ENCODE measurements around the gene CYP4X1. TPM values are rescaled to one million over a fixed set of nuclear protein-coding genes. Genes with fewer than 3 reads are reported as not detected.
"Not testable (repeated sequence)": the region's sequence is repeated elsewhere in the genome, so short reads cannot be mapped to it uniquely, and the experiment has no call there.

CYP4X1 gene
- total and polyA plus RNA-seq, 9 of the 15 experiments (the other 6 are each of a cell fraction or from before 2014, with no cell fraction given), result 0.03 to 0.17 (median 0.06) TPM; not detected in 6

- in situ Hi-C loops (cut with MboI) (loop anchor here (10.0 kb wide), 1 partner anchor 217 kb away; no protein-coding TSS in a partner anchor), intact Hi-C loops (cut with micrococcal nuclease) (loop anchor here (10.0 kb wide), 1 partner anchor 347 kb away; no protein-coding TSS in a partner anchor)
- TF ChIP-seq CTCF (IDR thresholded peaks at IDR 0.05 in 2 of 3, conservative IDR thresholded peaks at IDR 0.05 in 1 of 3; ENCODE audit: insufficient read depth in 2 of 3, low read depth in 1 of 3, low read length in 3 of 3) (peak; percentile 29 to 53 (median 47); a peak in 4 of 6 replicates), BCOR (IDR thresholded peaks at IDR 0.05) (peak; percentile 96), RAD21 (CRISPR knock-in tag; conservative IDR thresholded peaks at IDR 0.05 in 1 of 2, IDR thresholded peaks at IDR 0.05 in 1 of 2) (peak; percentile 13 to 59; a peak in 2 of 4 replicates), KDM1A (IDR thresholded peaks at IDR 0.05) (peak in 1 of 2 experiments; percentile 69; a peak in 3 of 4 replicates), SMARCA5 (IDR thresholded peaks at IDR 0.05) (peak; percentile 79; the same call in 1 of the 2 replicates), RBM25 (IDR thresholded peaks at IDR 0.05; ENCODE audit: low read depth, low read length, severe bottlenecking) (peak; percentile 82), ESRRA (IDR thresholded peaks at IDR 0.05; ENCODE audit: borderline replicate concordance, low read depth) (0 out of 2 replicates have a peak, but pooled peaks have one; percentile 12)
- ATAC-seq, result peak; percentile 86
- H3K9ac ChIP-seq (ENCODE audit: insufficient read depth in 1 of 2, low read depth in 2 of 2, low read length in 2 of 2); H3K4me3 ChIP-seq; DNase-seq (ENCODE audit: extremely low read depth in 1 of 4, low spot score in 3 of 4); H3K36me3 ChIP-seq (ENCODE audit: control insufficient read depth, insufficient read depth, low read length); BruUV-seq (replicated peaks); H3K27ac ChIP-seq (ENCODE audit: extremely low read depth, low read depth, low read length); H3K27me3 ChIP-seq (ENCODE audit: control insufficient read depth in 2 of 2, insufficient read depth in 2 of 2, low read length in 2 of 2); H2AFZ ChIP-seq (ENCODE audit: low read depth, low read length); POLR2A ChIA-PET; H3K79me2 ChIP-seq (ENCODE audit: control insufficient read depth, insufficient read depth, low read length); H3K9me1 ChIP-seq (ENCODE audit: control insufficient read depth, insufficient read depth, low read length); H3K4me2 ChIP-seq (ENCODE audit: insufficient read depth, low read length); H3K9me3 ChIP-seq (replicated peaks; ENCODE audit: control insufficient read depth, insufficient read depth, low read depth, low read length); H3K4me1 ChIP-seq (replicated peaks in 1 of 2; ENCODE audit: control insufficient read depth in 2 of 2, insufficient read depth in 2 of 2, low read length in 2 of 2); H4K20me1 ChIP-seq (replicated peaks; ENCODE audit: control insufficient read depth, insufficient read depth, low read length): not testable (repeated sequence)
- 0% methylated on average over 3 of the region's 3 CpGs for WGBS (ENCODE audit: insufficient coverage, low coverage, missing lambda C conversion rate)
- peak; percentile 92 for FAIRE-seq
- CTCF ChIA-PET (ENCODE audit: low intra/inter-chr PET ratio), result interaction anchor here (0.6 kb wide), 1 partner anchor 686 kb away, joined by 3 read pairs; no protein-coding TSS in a partner anchor
Measured at GRCh38 chr1:47091476-47091875, 68.0 kb downstream of the CYP4X1 start.

Small RNA genes lying within 50 kb of the gene (small RNA-seq; reads per million reads assigned to genes)
- not detected for gene CYP4A27P
- not detected for gene CYP4A43P
- gene CYP4A44P, result not detected

Other genes starting within 250 kb of the CYP4X1 start
- gene CYP4B1, start 224.6 kb upstream of the CYP4X1 start, total RNA-seq (2014; rRNA removed), result not detected in 2 replicates
- gene CYP4B1, start 224.6 kb upstream of the CYP4X1 start, total RNA-seq (2014; rRNA removed; fragmentation: Illumina TruSeq; extraction: Trizol), result not detected in 2 replicates
- not detected in 2 replicates for gene CYP4B1, start 224.6 kb upstream of the CYP4X1 start, total RNA-seq (2015; rRNA removed; fragmentation: Illumina TruSeq; extraction: Trizol)
- gene CYP4B1, start 224.6 kb upstream of the CYP4X1 start, total RNA-seq (2021), result 0.56 and 0.69 TPM in 2 replicates
- gene CYP4B1, start 224.6 kb upstream of the CYP4X1 start, polyA plus RNA-seq (2011; rRNA removed), result not detected in 2 replicates
- not detected in 2 replicates for gene CYP4B1, start 224.6 kb upstream of the CYP4X1 start, polyA plus RNA-seq (2014; fragmentation: Illumina TruSeq; extraction: Trizol)
- not detected for gene CYP4B1, start 224.6 kb upstream of the CYP4X1 start, polyA plus RNA-seq (2014; fragmentation: Nextera tagmentation; extraction: Ambion mirVana)
- gene CYP4B1, start 224.6 kb upstream of the CYP4X1 start, polyA plus RNA-seq (2014; rRNA removed), result not detected in 2 replicates
- gene CYP4A11, start 82.2 kb upstream of the CYP4X1 start, total RNA-seq (2014; rRNA removed), result not detected in 2 replicates
- gene CYP4A11, start 82.2 kb upstream of the CYP4X1 start, total RNA-seq (2014; rRNA removed; fragmentation: Illumina TruSeq; extraction: Trizol), result not detected in 2 replicates
- not detected in 2 replicates for gene CYP4A11, start 82.2 kb upstream of the CYP4X1 start, total RNA-seq (2015; rRNA removed; fragmentation: Illumina TruSeq; extraction: Trizol)
- gene CYP4A11, start 82.2 kb upstream of the CYP4X1 start, total RNA-seq (2021), result 0.42 TPM in 1 of 2 replicates, not detected in the other
- gene CYP4A11, start 82.2 kb upstream of the CYP4X1 start, polyA plus RNA-seq (2011; rRNA removed), result not detected in 2 replicates
- not detected in 2 replicates for gene CYP4A11, start 82.2 kb upstream of the CYP4X1 start, polyA plus RNA-seq (2014; fragmentation: Illumina TruSeq; extraction: Trizol)
- not detected for gene CYP4A11, start 82.2 kb upstream of the CYP4X1 start, polyA plus RNA-seq (2014; fragmentation: Nextera tagmentation; extraction: Ambion mirVana)
- not detected in 2 replicates for gene CYP4A11, start 82.2 kb upstream of the CYP4X1 start, polyA plus RNA-seq (2014; rRNA removed)
- gene CYP4Z1, start 43.6 kb downstream of the CYP4X1 start, total RNA-seq (2014; rRNA removed), result not detected in 2 replicates
- gene CYP4Z1, start 43.6 kb downstream of the CYP4X1 start, total RNA-seq (2014; rRNA removed; fragmentation: Illumina TruSeq; extraction: Trizol), result not detected in 2 replicates
- not detected in 2 replicates for gene CYP4Z1, start 43.6 kb downstream of the CYP4X1 start, total RNA-seq (2015; rRNA removed; fragmentation: Illumina TruSeq; extraction: Trizol)
- not detected in 2 replicates for gene CYP4Z1, start 43.6 kb downstream of the CYP4X1 start, total RNA-seq (2021)
- gene CYP4Z1, start 43.6 kb downstream of the CYP4X1 start, polyA plus RNA-seq (2011; rRNA removed), result not detected in 2 replicates
- not detected in 2 replicates for gene CYP4Z1, start 43.6 kb downstream of the CYP4X1 start, polyA plus RNA-seq (2014; fragmentation: Illumina TruSeq; extraction: Trizol)
- not detected for gene CYP4Z1, start 43.6 kb downstream of the CYP4X1 start, polyA plus RNA-seq (2014; fragmentation: Nextera tagmentation; extraction: Ambion mirVana)
- not detected in 2 replicates for gene CYP4Z1, start 43.6 kb downstream of the CYP4X1 start, polyA plus RNA-seq (2014; rRNA removed)
- gene CYP4A22, start 113.8 kb downstream of the CYP4X1 start, total RNA-seq (2014; rRNA removed), result not detected in 2 replicates
- not detected in 2 replicates for gene CYP4A22, start 113.8 kb downstream of the CYP4X1 start, total RNA-seq (2014; rRNA removed; fragmentation: Illumina TruSeq; extraction: Trizol)
- not detected in 2 replicates for gene CYP4A22, start 113.8 kb downstream of the CYP4X1 start, total RNA-seq (2015; rRNA removed; fragmentation: Illumina TruSeq; extraction: Trizol)
- 0.07 TPM in 1 of 2 replicates, not detected in the other for gene CYP4A22, start 113.8 kb downstream of the CYP4X1 start, total RNA-seq (2021)
- not detected in 2 replicates for gene CYP4A22, start 113.8 kb downstream of the CYP4X1 start, polyA plus RNA-seq (2011; rRNA removed)
- gene CYP4A22, start 113.8 kb downstream of the CYP4X1 start, polyA plus RNA-seq (2014; fragmentation: Illumina TruSeq; extraction: Trizol), result not detected in 2 replicates
- not detected for gene CYP4A22, start 113.8 kb downstream of the CYP4X1 start, polyA plus RNA-seq (2014; fragmentation: Nextera tagmentation; extraction: Ambion mirVana)
- gene CYP4A22, start 113.8 kb downstream of the CYP4X1 start, polyA plus RNA-seq (2014; rRNA removed), result not detected in 2 replicates
- 0.33 and 0.59 TPM in 2 replicates for gene PDZK1IP1, start 166.4 kb downstream of the CYP4X1 start, total RNA-seq (2014; rRNA removed)
- not detected in 2 replicates for gene PDZK1IP1, start 166.4 kb downstream of the CYP4X1 start, total RNA-seq (2014; rRNA removed; fragmentation: Illumina TruSeq; extraction: Trizol)
- gene PDZK1IP1, start 166.4 kb downstream of the CYP4X1 start, total RNA-seq (2015; rRNA removed; fragmentation: Illumina TruSeq; extraction: Trizol), result not detected in 2 replicates
- gene PDZK1IP1, start 166.4 kb downstream of the CYP4X1 start, total RNA-seq (2021), result 0.33 and 0.49 TPM in 2 replicates
- 0.17 and 0.64 TPM in 2 replicates for gene PDZK1IP1, start 166.4 kb downstream of the CYP4X1 start, polyA plus RNA-seq (2011; rRNA removed)
- 0.32 and 0.68 TPM in 2 replicates for gene PDZK1IP1, start 166.4 kb downstream of the CYP4X1 start, polyA plus RNA-seq (2014; fragmentation: Illumina TruSeq; extraction: Trizol)
- under 1 TPM; 0.45 to 0.55 TPM for gene PDZK1IP1, start 166.4 kb downstream of the CYP4X1 start, polyA plus RNA-seq (2014; fragmentation: Nextera tagmentation; extraction: Ambion mirVana)
- 0.32 and 0.53 TPM in 2 replicates for gene PDZK1IP1, start 166.4 kb downstream of the CYP4X1 start, polyA plus RNA-seq (2014; rRNA removed)
- gene TAL1, start 208.6 kb downstream of the CYP4X1 start, total RNA-seq (2014; rRNA removed), result 59.7 and 103 TPM in 2 replicates
- gene TAL1, start 208.6 kb downstream of the CYP4X1 start, total RNA-seq (2014; rRNA removed; fragmentation: Illumina TruSeq; extraction: Trizol), result 67.6 and 79.8 TPM in 2 replicates
- 63.5 and 68.1 TPM in 2 replicates for gene TAL1, start 208.6 kb downstream of the CYP4X1 start, total RNA-seq (2015; rRNA removed; fragmentation: Illumina TruSeq; extraction: Trizol)
- gene TAL1, start 208.6 kb downstream of the CYP4X1 start, total RNA-seq (2021), result 76.5 and 81.3 TPM in 2 replicates
- gene TAL1, start 208.6 kb downstream of the CYP4X1 start, polyA plus RNA-seq (2011; rRNA removed), result 51.1 and 53.3 TPM in 2 replicates
- gene TAL1, start 208.6 kb downstream of the CYP4X1 start, polyA plus RNA-seq (2014; fragmentation: Illumina TruSeq; extraction: Trizol), result 72.3 and 106 TPM in 2 replicates
- gene TAL1, start 208.6 kb downstream of the CYP4X1 start, polyA plus RNA-seq (2014; fragmentation: Nextera tagmentation; extraction: Ambion mirVana), result 10 to 100 TPM; 18.5 to 22.9 TPM
- gene TAL1, start 208.6 kb downstream of the CYP4X1 start, polyA plus RNA-seq (2014; rRNA removed), result 42.7 and 49.5 TPM in 2 replicates